Thymus (tissue), 11 donors: ENCODE measurements around the gene VSTM2A. TPM values are rescaled to one million over a fixed set of nuclear protein-coding genes. Genes with fewer than 3 reads are reported as not detected.

ENCODE experiments used
- DNase-seq, 9 donors: peaks; one replicate each; pipeline ENCODE4 v3.0.0-alpha.2; 2013; ENCODE audit warnings: low spot score in 9 of 9, low read depth in 6 of 9, missing footprints in 1 of 9
- H3K27ac ChIP-seq, 2 donors: one replicate each; pipeline ENCODE4 v1.5.1; 2013; ENCODE audit warnings: control low read depth in 1 of 2, low read depth in 1 of 2, low read length in 1 of 2, mild to moderate bottlenecking in 1 of 2, moderate library complexity in 1 of 2
- H3K27me3 ChIP-seq, 2 donors: one replicate each; pipeline ENCODE4 v1.5.1; 2013; ENCODE audit warnings: low read length in 1 of 2; ENCODE audit not compliant: control insufficient read depth in 2 of 2, insufficient read depth in 1 of 2
- H3K36me3 ChIP-seq, 2 donors: one replicate each; pipeline ENCODE4 v1.5.1; 2013; ENCODE audit warnings: low read length in 1 of 2, mild to moderate bottlenecking in 1 of 2, moderate library complexity in 1 of 2; ENCODE audit not compliant: control insufficient read depth in 2 of 2, insufficient read depth in 2 of 2
- H3K4me1 ChIP-seq, 2 donors: one replicate each; pipeline ENCODE4 v1.5.1; 2013; ENCODE audit warnings: low read length in 2 of 2; ENCODE audit not compliant: control insufficient read depth in 2 of 2, insufficient read depth in 2 of 2
- H3K4me3 ChIP-seq, 2 donors: one replicate each; pipeline ENCODE4 v1.5.1; 2013; ENCODE audit warnings: low read length in 2 of 2, control low read depth in 1 of 2, mild to moderate bottlenecking in 1 of 2
- H3K9me3 ChIP-seq, 2 donors: one replicate each; pipeline ENCODE4 v1.5.1; 2013; ENCODE audit warnings: low read length in 1 of 2, mild to moderate bottlenecking in 1 of 2; ENCODE audit not compliant: control insufficient read depth in 2 of 2, insufficient read depth in 1 of 2
- WGBS: extraction: QIAGEN DNeasy Blood & Tissue Kit; methylation state at CpG from one replicate; pipeline ENCODE4 v1.1.7; 2013; 5-methylcytosine and 5-hydroxymethylcytosine counted together
- polyA plus RNA-seq: library from polyadenylated mRNA; stranded (reverse); fragments of 200-250 nt; gene quantifications from one replicate; pipeline ENCODE4 v1.2.3, GENCODE V29; 2013
- total RNA-seq: library from RNA; stranded (reverse); fragments of 120-200 nt; gene quantifications from one replicate; pipeline ENCODE4 v1.2.4, GENCODE V29; 2013
- donor health status: healthy.

Gene VSTM2A
- total and polyA plus RNA-seq, 2 donors, result 0.11 TPM; not detected in 1

DNA sequence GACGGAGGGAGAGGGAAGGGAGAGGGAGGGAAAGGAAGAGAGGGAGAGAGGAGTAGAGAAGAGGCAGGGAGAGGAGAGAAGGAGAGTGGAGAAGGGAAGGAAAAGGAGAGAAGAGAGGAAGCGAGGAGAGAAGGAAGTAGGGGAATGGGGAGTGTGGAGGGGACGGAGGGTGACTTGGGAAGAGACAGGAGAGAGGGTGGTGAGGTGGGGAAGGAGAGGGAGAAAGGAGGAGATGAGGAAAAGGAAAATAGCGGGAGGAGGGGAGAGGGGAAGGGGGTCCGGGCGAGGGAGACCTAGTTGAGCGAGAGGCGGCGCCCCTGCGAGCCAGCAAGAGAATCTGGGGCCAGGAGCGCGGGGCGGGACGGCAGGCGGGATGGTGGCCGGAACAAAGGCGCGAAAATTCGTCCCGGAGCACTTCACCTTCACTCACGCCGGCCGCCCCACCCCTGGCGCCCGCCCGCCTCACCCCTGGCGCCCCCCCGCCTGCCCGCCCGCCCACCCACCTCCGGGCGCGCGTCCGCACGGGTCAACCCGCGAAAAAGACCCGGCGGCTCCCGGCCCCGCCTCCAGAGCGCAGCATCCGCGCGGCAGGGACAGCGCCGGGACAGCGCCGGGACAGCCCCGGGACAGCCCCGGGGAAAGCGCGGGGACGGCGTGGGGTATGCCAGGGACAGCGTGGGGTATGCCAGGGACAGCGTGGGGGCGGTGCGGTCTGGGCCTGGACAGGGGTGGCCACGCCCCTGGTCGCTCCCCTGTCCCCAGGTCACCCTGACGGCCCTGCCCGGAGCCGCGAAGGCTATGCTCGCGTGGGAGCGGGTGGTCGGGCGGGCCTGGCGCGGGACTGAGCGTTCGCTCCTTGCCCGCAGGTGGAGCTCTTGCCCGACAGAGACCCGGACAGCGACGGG is 4.2 kb downstream of the VSTM2A start:
- H3K9me3 ChIP-seq, result peaks cover 0 to 1% of the 10 kb centered on the region in 2 donors
- H3K27ac ChIP-seq, result no peak overlapping the region
- H3K36me3 ChIP-seq, result no peaks in the 10 kb centered on the region
- no peak for DNase-seq
- 4% methylated on average over 80 of the region's 80 CpGs for WGBS
- no peak overlapping the region for H3K4me3 ChIP-seq
- peaks cover 25 to 54% of the 10 kb centered on the region in 2 donors for H3K27me3 ChIP-seq
- no peaks in the 10 kb centered on the region for H3K4me1 ChIP-seq

DNA sequence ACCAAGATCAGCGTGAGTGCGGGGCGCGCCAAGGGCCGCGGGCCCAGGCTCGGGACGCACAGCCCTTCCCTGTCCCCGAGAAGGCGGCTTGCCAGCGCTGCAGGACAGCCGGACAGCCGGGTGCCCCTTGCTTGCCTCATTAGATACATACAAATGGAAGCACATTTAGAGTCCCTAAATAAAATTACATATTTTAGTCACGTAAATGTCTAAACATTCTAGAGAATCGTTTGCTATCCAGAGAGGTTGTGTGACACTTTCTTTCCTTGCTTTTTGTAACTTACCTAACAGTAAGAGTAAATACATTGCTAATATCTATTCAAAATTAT is 4.8 kb downstream of the VSTM2A start:
- no peaks in the 10 kb centered on the region for H3K36me3 ChIP-seq
- DNase-seq, result no peak
- WGBS, result 5% methylated on average over 15 of the region's 15 CpGs
- no peak overlapping the region for H3K27ac ChIP-seq
- H3K9me3 ChIP-seq, result peaks cover 0 to 1% of the 10 kb centered on the region in 2 donors
- no peaks in the 10 kb centered on the region for H3K4me1 ChIP-seq
- H3K27me3 ChIP-seq, result peaks cover 21 to 48% of the 10 kb centered on the region in 2 donors
- no peak overlapping the region for H3K4me3 ChIP-seq

DNA sequence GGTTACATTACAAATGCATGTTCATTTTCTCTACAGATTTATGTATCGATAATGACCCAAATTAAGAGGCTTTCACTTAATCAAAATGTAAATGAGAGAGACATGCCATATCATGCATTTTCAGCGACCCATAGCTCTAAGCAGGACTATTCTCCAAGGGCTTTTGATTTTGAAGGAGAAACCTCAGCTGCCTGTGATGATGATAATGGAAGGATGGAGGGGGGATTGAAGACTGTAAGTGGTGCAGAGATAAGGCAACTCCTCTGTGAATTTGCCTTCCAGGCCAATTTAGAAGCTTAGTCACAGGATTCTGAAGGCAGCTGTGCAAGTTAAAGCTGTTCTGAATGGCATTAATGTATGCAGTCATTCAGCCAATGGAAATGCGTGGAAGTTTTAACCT is 8.3 kb downstream of the VSTM2A start:
- WGBS, result 91% methylated on average over 3 of the region's 3 CpGs

DNA sequence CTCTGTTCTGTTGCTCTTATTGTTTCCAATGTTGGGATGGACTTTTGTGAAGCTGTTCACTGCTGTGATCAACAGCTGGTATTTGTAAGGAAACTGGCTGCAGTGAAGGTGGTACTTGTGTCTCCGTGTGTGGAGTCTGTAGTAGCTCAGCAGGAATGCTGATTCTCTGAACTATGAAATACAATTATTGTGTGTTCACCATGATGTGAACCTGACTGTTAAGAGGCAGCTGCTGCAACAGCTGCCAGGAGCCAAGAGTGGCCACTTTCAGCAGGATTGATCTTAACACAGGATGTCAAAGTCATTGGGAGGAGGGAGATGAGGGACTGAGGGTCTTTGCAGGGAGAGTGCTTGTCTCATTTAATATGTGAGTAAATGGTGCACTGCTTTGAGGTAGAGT is 13.9 kb downstream of the VSTM2A start:
- no peak overlapping the region for H3K27ac ChIP-seq
- WGBS, result 47% methylated on average over 1 of the region's 1 CpG
- H3K9me3 ChIP-seq, result no peaks in the 10 kb centered on the region
- no peak overlapping the region for H3K4me3 ChIP-seq
- no peaks in the 10 kb centered on the region for H3K4me1 ChIP-seq
- H3K27me3 ChIP-seq, result no peaks in the 10 kb centered on the region
- no peak for DNase-seq
- no peaks in the 10 kb centered on the region for H3K36me3 ChIP-seq

More for the DNA sequence above, 8.3 kb downstream of the VSTM2A start:
- H3K36me3 ChIP-seq, result no peaks in the 10 kb centered on the region
- peaks cover 10 to 15% of the 10 kb centered on the region in 2 donors for H3K27me3 ChIP-seq
- no peak overlapping the region for H3K4me3 ChIP-seq
- H3K4me1 ChIP-seq, result no peaks in the 10 kb centered on the region
- no peak for DNase-seq
- peaks cover 0 to 1% of the 10 kb centered on the region in 2 donors for H3K9me3 ChIP-seq
- no peak overlapping the region for H3K27ac ChIP-seq

DNA sequence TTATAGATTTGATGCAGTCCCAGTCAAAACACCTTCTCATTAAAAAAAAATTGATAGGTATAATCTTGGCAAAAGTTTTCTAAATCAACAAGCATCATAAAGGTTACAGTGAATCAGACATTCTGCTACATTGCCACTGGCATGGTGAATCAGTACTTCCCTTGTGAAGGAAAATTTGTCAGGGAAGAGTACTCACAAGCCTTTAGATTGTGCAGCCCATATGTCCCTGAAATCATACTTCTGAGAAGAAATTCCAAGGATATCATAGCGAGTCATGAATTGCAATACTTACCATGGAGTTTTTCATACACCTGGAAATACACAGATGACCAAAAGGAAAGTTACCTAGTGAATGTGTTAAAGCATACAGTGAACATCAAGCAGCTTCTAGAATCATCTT is 17.2 kb downstream of the VSTM2A start:
- no peaks in the 10 kb centered on the region for H3K9me3 ChIP-seq
- no peak overlapping the region for H3K27ac ChIP-seq
- H3K4me3 ChIP-seq, result no peak overlapping the region
- H3K27me3 ChIP-seq, result no peaks in the 10 kb centered on the region
- 92% methylated on average over 1 of the region's 1 CpG for WGBS
- H3K4me1 ChIP-seq, result no peaks in the 10 kb centered on the region
- no peaks in the 10 kb centered on the region for H3K36me3 ChIP-seq
- DNase-seq, result no peak

DNA sequence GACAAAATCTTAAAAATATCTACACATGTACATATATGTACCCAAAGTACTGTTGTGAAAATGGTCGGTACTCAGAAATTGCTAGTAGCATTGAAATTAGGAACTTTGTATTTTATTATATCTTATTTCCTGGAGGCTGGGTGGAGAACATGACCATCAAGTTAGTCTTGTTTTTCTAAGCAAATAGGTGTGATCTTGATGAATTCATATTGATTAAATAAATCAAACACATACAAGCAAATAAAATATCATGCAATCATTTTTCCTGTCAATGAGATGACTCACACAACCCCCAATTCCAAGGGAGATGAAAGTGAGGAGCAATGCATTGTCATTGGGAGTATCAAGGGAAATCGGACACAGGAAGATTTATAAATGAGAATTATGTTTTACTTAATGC is 18.0 kb downstream of the VSTM2A start:
- H3K27ac ChIP-seq, result no peak overlapping the region
- H3K27me3 ChIP-seq, result no peaks in the 10 kb centered on the region
- DNase-seq, result no peak
- 94% methylated on average over 2 of the region's 2 CpGs for WGBS
- H3K9me3 ChIP-seq, result no peaks in the 10 kb centered on the region
- no peak overlapping the region for H3K4me3 ChIP-seq
- no peaks in the 10 kb centered on the region for H3K4me1 ChIP-seq
- no peaks in the 10 kb centered on the region for H3K36me3 ChIP-seq

DNA sequence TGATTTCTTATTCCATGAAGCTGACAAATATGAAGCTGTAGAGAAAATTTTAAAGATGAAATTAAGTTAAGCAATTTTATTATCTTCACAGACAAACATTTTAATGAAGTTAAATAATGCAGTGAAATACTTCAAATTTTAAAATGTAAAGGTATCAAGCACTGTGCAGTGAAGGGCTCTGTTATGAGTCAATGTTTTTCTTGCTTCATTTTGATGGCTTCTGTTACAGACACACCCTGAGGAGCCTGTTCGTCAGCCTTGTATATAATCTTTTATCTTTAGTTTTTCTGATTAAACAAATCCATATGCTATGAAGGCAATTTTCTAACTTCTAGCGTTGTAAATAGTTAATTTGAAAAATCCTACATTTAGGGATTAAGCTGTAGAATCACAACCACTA is 18.5 kb downstream of the VSTM2A start:
- no peak overlapping the region for H3K27ac ChIP-seq
- H3K27me3 ChIP-seq, result no peaks in the 10 kb centered on the region
- H3K4me1 ChIP-seq, result no peaks in the 10 kb centered on the region
- H3K36me3 ChIP-seq, result no peaks in the 10 kb centered on the region
- no peak for DNase-seq
- H3K4me3 ChIP-seq, result no peak overlapping the region
- 89% methylated on average over 2 of the region's 2 CpGs for WGBS
- H3K9me3 ChIP-seq, result no peaks in the 10 kb centered on the region

DNA sequence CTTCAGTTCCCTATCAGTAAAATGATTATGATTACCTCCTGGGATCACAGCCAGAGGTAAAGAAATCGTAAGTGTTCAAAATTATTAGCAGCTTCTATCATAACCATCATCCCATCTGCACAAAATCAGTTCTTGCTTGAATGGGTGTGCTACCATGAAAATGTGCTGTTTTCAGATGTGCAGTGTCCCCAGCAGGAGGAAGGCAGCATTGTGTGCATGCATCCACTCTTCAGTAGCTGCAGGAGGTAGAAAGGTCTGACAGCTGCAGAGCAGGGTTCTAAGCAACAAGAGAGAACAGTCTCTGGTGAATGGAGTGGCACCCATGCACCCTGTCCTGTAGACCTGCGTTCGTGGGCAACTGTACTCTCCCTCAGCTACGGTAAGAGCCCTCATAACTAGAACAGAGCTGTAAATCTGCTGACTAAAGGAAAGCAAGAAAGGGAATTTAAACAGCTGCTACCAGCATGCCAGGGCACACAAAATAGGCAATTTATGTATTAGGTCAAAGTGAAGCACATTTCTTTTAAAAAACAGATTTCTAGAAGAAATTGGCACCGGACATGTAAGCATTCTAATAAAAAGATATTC is 21.2 kb downstream of the VSTM2A start:
- Histone ChIP-seq H3K27ac (no peak overlapping the region), H3K4me1 (no peaks in the 10 kb centered on the region), H3K27me3 (no peaks in the 10 kb centered on the region), H3K9me3 (no peaks in the 10 kb centered on the region), H3K36me3 (no peaks in the 10 kb centered on the region), H3K4me3 (no peak overlapping the region)
- DNase-seq, result no peak
- 77% methylated on average over 5 of the region's 5 CpGs for WGBS

DNA sequence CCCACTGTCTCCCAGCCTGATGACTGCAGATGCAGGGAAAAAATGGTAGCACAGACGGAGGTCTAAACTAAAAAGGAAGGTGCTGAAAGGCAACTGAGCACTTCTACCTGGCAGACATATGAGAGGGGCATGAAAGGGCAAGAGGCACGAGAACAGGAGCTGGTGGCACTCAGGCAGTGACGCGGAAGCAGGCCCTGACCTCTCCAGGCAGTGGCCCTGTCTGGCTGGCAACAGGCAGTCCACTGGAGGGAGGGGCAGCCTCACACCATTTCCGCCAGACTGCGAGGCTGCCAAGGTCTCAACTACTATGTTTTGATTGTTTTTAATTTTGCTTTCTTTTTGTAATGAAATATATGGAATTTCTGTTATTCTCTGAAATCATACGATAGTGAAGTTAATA is 23.3 kb downstream of the VSTM2A start:
- no peak for DNase-seq
- Histone ChIP-seq H3K27me3 (no peaks in the 10 kb centered on the region), H3K36me3 (no peaks in the 10 kb centered on the region), H3K4me3 (no peak overlapping the region), H3K27ac (no peak overlapping the region), H3K9me3 (no peaks in the 10 kb centered on the region), H3K4me1 (no peaks in the 10 kb centered on the region)
- 74% methylated on average over 7 of the region's 7 CpGs for WGBS
